DND-41 (cell line): ENCODE results near the gene PEX19.

Source experiments
- CTCF ChIP-seq: IDR thresholded peaks from 2 replicates; pipeline ENCODE4 v1.5.1; 2012; ENCODE audit warnings: borderline replicate concordance, low read length, moderate library complexity, mild to moderate bottlenecking; ENCODE audit not compliant: poor library complexity, severe bottlenecking; ENCODE audit errors: extremely low read depth
- EZH2 ChIP-seq: IDR thresholded peaks from 3 replicates; pipeline ENCODE4 v1.6.1; 2012; ENCODE audit warnings: borderline replicate concordance, low read depth, mild to moderate bottlenecking, moderate library complexity, low read length, inconsistent platforms; ENCODE audit not compliant: severe bottlenecking

- TF ChIP-seq CTCF (no peak), EZH2 (no peak)
Observed at GRCh38 chr1:160285506-160285905, 573 bp upstream of the PEX19 start.
